A673 (cell line): ENCODE measurements around the gene KAT8.

Source experiments
- CTCF ChIP-seq: fragments of 300-800, 200-600 bp; sonication (generic); conservative IDR thresholded peaks from 2 replicates; pipeline ENCODE4 v1.5.1; 2017; ENCODE audit warnings: low read depth, mild to moderate bottlenecking, antibody characterized with exemption, low read length, moderate library complexity, mixed read lengths
- EZH2 ChIP-seq: fragments of 200-600 bp; sonication (generic); IDR thresholded peaks from 2 replicates; pipeline ENCODE4 v1.6.1; 2017; ENCODE audit warnings: borderline replicate concordance, low read depth, mild to moderate bottlenecking, mixed read lengths, antibody characterized with exemption, low read length; ENCODE audit not compliant: poor library complexity, severe bottlenecking

GRCh38 chr16:31089199-31089598 lies 28.3 kb upstream of the KAT8 start:
- TF ChIP-seq EZH2 (no peak), CTCF (no peak)
